ENCODE data around the gene ENO3. TPM values are rescaled to one million over a fixed set of nuclear protein-coding genes. Genes with fewer than 3 reads are reported as not detected.

The ENO3 gene
- total and polyA plus RNA-seq, 2 donors (not counting 3 experiments of a cell fraction or from before 2014, with no cell fraction given), result 5.5 to 5.9 TPM

DNA sequence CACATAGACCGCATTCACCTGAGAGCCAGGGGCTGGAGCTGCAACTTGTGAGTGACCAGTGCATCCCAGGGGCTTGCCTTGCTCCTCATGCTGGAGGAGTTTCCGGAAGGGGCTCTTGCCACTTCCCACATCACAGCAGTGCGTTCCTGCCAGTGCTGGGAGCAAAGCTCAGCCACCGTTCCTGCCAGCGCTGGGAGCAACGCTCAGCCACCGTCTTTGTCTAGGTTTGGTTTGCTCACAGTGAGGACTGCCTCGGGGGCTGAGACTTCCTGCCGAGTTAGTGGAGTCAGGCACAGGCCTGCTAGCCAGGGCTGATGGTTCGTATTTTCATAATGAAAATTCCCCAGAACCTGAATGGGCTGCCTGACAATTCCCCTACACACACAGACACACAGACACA, 42.6 kb upstream of the ENO3 start:
- TF ChIP-seq MYC (IDR thresholded peaks at IDR 0.05; ENCODE audit: low read depth, low read length), result no peak
- no peak for TF ChIP-seq FOS (IDR thresholded peaks at IDR 0.05; ENCODE audit: borderline replicate concordance, insufficient read depth, low read length)
- TF ChIP-seq, protein P1, sequence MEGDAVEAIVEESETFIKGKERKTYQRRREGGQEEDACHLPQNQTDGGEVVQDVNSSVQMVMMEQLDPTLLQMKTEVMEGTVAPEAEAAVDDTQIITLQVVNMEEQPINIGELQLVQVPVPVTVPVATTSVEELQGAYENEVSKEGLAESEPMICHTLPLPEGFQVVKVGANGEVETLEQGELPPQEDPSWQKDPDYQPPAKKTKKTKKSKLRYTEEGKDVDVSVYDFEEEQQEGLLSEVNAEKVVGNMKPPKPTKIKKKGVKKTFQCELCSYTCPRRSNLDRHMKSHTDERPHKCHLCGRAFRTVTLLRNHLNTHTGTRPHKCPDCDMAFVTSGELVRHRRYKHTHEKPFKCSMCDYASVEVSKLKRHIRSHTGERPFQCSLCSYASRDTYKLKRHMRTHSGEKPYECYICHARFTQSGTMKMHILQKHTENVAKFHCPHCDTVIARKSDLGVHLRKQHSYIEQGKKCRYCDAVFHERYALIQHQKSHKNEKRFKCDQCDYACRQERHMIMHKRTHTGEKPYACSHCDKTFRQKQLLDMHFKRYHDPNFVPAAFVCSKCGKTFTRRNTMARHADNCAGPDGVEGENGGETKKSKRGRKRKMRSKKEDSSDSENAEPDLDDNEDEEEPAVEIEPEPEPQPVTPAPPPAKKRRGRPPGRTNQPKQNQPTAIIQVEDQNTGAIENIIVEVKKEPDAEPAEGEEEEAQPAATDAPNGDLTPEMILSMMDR (IDR thresholded peaks at IDR 0.05; ENCODE audit: extremely low read depth in 1 of 2, insufficient read depth in 1 of 2, low read depth in 1 of 2, low read length in 2 of 2), result no peak
- TF ChIP-seq, protein P2, sequence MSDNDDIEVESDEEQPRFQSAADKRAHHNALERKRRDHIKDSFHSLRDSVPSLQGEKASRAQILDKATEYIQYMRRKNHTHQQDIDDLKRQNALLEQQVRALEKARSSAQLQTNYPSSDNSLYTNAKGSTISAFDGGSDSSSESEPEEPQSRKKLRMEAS (IDR thresholded peaks at IDR 0.05; ENCODE audit: insufficient read depth, insufficient read length), result no peak
- intact Hi-C loops (cut with micrococcal nuclease), result loop anchor here (2.0 kb wide), 1 partner anchor 40 kb away; the partner anchor contains the start of gene PFN1
- FAIRE-seq, result no peak
- H3K9ac ChIP-seq (replicated peaks; ENCODE audit: extremely low read depth, insufficient read depth, low read length), result no peak overlapping the region
- BruUV-seq (replicated peaks), result no TSS peak
- H3K9me1 ChIP-seq (replicated peaks; ENCODE audit: control insufficient read depth, extremely low read depth, insufficient read depth, low read length), result no peaks in the 10 kb centered on the region
- H2AFZ ChIP-seq (ENCODE audit: low read depth, low read length), result peak overlapping the region; percentile 62
- no peak overlapping the region for H3K27ac ChIP-seq (ENCODE audit: insufficient read depth, low read depth, low read length)
- H3K9me3 ChIP-seq (replicated peaks; ENCODE audit: control insufficient read depth, insufficient read depth, low read length), result no peaks in the 10 kb centered on the region
- no peaks in the 10 kb centered on the region for H3K79me2 ChIP-seq (ENCODE audit: control insufficient read depth, insufficient read depth, low read length)
- no peak for DNase-seq (ENCODE audit: low read depth, low spot score)
- H4K20me1 ChIP-seq (replicated peaks; ENCODE audit: control insufficient read depth, extremely low read depth, insufficient read depth, low read length), result no peaks in the 10 kb centered on the region
- H3K4me3 ChIP-seq (replicated peaks in 1 of 3; ENCODE audit: insufficient read depth in 1 of 3, low read depth in 1 of 3, low read length in 3 of 3), result no peak overlapping the region
- H3K27me3 ChIP-seq (ENCODE audit: control insufficient read depth in 2 of 2, insufficient read depth in 2 of 2, low read length in 2 of 2), result no peaks in the 10 kb centered on the region
- POLR2A ChIA-PET, result interaction anchor here (1.0 to 1.5 kb wide), 3 partner anchors 32 to 62 kb away, joined by 3 to 4 read pairs (median 4); partner anchors contain the start of genes RNF167, SLC25A11 and SPAG7
- CTCF ChIA-PET, result interaction anchor here (0.6 to 3.1 kb wide), 36 partner anchors 9 to 199 kb away, joined by 3 to 71 read pairs (median 7); partner anchors contain the start of genes ARRB2, C17orf107, CAMTA2 and ENO3
- H3K36me3 ChIP-seq (ENCODE audit: control insufficient read depth in 2 of 2, extremely low read depth in 1 of 2, insufficient read depth in 2 of 2, low read length in 2 of 2), result no peaks in the 10 kb centered on the region
- dilution Hi-C loops (cut with MboI; ENCODE audit: extremely low pct_ligation_motif_present, low sequenced_read_pairs), result no loop called here
- H3K4me1 ChIP-seq (ENCODE audit: control insufficient read depth, extremely low read depth, insufficient read depth, low read length), result no peaks in the 10 kb centered on the region
- H3K4me2 ChIP-seq (ENCODE audit: insufficient read depth, low read length), result no peak overlapping the region

Measured in endothelial cell of umbilical vein (primary cell).